KMS-11 (cell line): Measurements from ENCODE around the gene ITGB4.

Experiments used
- H2AFZ ChIP-seq: fragments of 200-600 bp; sonication (generic); 2 replicates; pipeline ENCODE4 v1.6.1; 2016; ENCODE audit warnings: antibody characterized with exemption, mixed run types, low read depth
- H3K27ac ChIP-seq: fragments of 200-600 bp; sonication (generic); 2 replicates; pipeline ENCODE4 v1.6.1; 2016; ENCODE audit warnings: mild to moderate bottlenecking, mixed run types
- H3K27me3 ChIP-seq: fragments of 200-600 bp; sonication (generic); 2 replicates; pipeline ENCODE4 v1.6.1; 2017; ENCODE audit warnings: mild to moderate bottlenecking, low read depth, mixed run types, moderate library complexity; ENCODE audit not compliant: insufficient read depth
- H3K36me3 ChIP-seq: fragments of 200-600 bp; sonication (generic); 2 replicates; pipeline ENCODE4 v1.6.1; 2017; ENCODE audit warnings: mild to moderate bottlenecking, mixed run types; ENCODE audit not compliant: insufficient read depth
- H3K4me1 ChIP-seq: fragments of 200-600 bp; sonication (generic); 2 replicates; pipeline ENCODE4 v1.6.1; 2016; ENCODE audit warnings: mild to moderate bottlenecking, low read depth, mixed run types; ENCODE audit not compliant: poor library complexity, severe bottlenecking
- H3K4me2 ChIP-seq: fragments of 200-600 bp; sonication (generic); 2 replicates; pipeline ENCODE4 v1.7.0; 2016; ENCODE audit warnings: mild to moderate bottlenecking, mixed run types
- H3K4me3 ChIP-seq: fragments of 200-600 bp; sonication (generic); IDR thresholded peaks from 2 replicates; pipeline ENCODE4 v1.6.1; 2017; ENCODE audit warnings: low read depth, low read length, mixed read lengths; ENCODE audit not compliant: insufficient read depth
- H3K79me2 ChIP-seq: fragments of 200-600 bp; sonication (generic); 2 replicates; pipeline ENCODE4 v1.6.1; 2016; ENCODE audit warnings: low read depth, mixed run types; ENCODE audit not compliant: insufficient read depth
- H3K9ac ChIP-seq: fragments of 200-600 bp; sonication (generic); 2 replicates; pipeline ENCODE4 v1.6.1; 2016; ENCODE audit warnings: mild to moderate bottlenecking, mixed run types
- H4K20me1 ChIP-seq: fragments of 200-600 bp; sonication (generic); 2 replicates; pipeline ENCODE4 v1.6.1; 2016; ENCODE audit warnings: mild to moderate bottlenecking, mixed run types; ENCODE audit not compliant: insufficient read depth
- CTCF ChIP-seq: fragments of 200-600 bp; sonication (generic); conservative IDR thresholded peaks from 2 replicates; pipeline ENCODE4 v1.6.1; 2017; ENCODE audit warnings: low read depth, mild to moderate bottlenecking, antibody characterized with exemption, low read length, moderate library complexity, mixed read lengths

Gene ITGB4

DNA sequence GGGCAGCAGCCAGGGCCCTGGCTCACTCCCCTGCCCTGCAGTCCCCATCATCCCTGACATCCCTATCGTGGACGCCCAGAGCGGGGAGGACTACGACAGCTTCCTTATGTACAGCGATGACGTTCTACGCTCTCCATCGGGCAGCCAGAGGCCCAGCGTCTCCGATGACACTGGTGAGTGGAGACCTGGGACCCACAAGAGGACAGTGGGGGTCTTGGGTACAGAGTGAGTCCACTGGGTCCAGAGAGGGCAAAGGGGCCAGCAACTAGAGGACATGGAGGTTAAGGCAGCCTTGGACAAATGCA is 31.1 kb downstream of the ITGB4 start:
- Histone ChIP-seq H3K27ac (no peak overlapping the region), H4K20me1 (no peaks in the 10 kb centered on the region), H2AFZ (no peak overlapping the region), H3K4me3 (no peak overlapping the region), H3K4me1 (peaks cover 28% of the 10 kb centered on the region), H3K9ac (no peak overlapping the region), H3K27me3 (peaks cover 11% of the 10 kb centered on the region), H3K36me3 (no peaks in the 10 kb centered on the region), H3K4me2 (no peak overlapping the region), H3K79me2 (no peaks in the 10 kb centered on the region)
- TF ChIP-seq CTCF = no peak

GRCh38 chr17:75752802-75753513 is 31.7 kb downstream of the ITGB4 start:
- peaks cover 11% of the 10 kb centered on the region for H3K27me3 ChIP-seq

DNA sequence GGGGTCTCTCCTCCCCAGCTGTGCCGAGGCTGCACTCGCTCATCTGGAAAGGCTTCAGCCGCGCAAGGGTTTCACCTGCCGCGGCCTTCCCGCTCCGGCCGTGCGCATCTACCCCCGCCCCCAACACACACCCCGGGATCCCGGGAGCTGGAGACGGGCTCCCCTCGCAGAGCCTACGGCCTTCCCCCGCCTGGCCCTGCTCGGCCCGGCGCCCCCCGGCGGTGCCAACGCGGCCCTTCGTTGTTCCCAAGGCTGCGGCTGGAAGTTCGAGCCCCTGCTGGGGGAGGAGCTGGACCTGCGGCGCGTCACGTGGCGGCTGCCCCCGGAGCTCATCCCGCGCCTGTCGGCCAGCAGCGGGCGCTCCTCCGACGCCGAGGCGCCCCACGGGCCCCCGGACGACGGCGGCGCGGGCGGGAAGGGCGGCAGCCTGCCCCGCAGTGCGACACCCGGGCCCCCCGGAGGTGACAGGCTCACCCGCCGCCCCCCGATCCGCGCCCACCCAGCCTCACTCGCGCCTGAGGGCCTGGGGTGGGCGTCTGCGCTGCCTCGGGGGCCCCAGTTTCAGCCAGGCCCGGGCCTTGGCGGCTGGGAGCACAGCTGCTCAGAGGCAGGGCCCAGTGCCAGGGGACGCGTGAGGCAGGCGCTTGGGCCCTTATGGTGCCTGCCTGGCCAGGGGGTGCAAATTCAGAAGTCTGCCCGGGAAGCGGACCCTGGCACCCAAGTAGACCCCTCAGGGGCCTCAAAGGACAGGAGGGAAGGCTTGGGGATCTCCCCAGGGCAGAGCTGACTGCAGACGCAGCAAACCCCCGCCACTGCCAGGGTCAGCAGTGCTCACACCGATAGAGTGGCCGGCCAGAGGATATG is 32.5 kb downstream of the ITGB4 start:
- no peak overlapping the region for H3K27ac ChIP-seq
- H3K79me2 ChIP-seq = no peaks in the 10 kb centered on the region
- peak overlapping the region; percentile 75 for H3K9ac ChIP-seq
- H4K20me1 ChIP-seq = no peaks in the 10 kb centered on the region
- peak overlapping the region; percentile 96 for H3K4me2 ChIP-seq
- peak; percentile 32; the same call in 1 of the 2 replicates for TF ChIP-seq CTCF
- peaks cover 11% of the 10 kb centered on the region for H3K27me3 ChIP-seq
- H3K36me3 ChIP-seq = no peaks in the 10 kb centered on the region
- H2AFZ ChIP-seq = peak overlapping the region; percentile 99
- no peak overlapping the region for H3K4me3 ChIP-seq
- peaks cover 28% of the 10 kb centered on the region for H3K4me1 ChIP-seq

More at GRCh38 chr17:75752802-75753513, 31.7 kb downstream of the ITGB4 start:
- Histone ChIP-seq H4K20me1 (no peaks in the 10 kb centered on the region), H3K27ac (no peak overlapping the region), H3K36me3 (no peaks in the 10 kb centered on the region), H3K4me2 (peak overlapping the region; percentile 96), H3K9ac (peak overlapping the region; percentile 75), H3K79me2 (no peaks in the 10 kb centered on the region), H3K4me3 (no peak overlapping the region), H3K4me1 (peaks cover 28% of the 10 kb centered on the region), H2AFZ (peak overlapping the region; percentile 99)
- TF ChIP-seq CTCF = no peak

DNA sequence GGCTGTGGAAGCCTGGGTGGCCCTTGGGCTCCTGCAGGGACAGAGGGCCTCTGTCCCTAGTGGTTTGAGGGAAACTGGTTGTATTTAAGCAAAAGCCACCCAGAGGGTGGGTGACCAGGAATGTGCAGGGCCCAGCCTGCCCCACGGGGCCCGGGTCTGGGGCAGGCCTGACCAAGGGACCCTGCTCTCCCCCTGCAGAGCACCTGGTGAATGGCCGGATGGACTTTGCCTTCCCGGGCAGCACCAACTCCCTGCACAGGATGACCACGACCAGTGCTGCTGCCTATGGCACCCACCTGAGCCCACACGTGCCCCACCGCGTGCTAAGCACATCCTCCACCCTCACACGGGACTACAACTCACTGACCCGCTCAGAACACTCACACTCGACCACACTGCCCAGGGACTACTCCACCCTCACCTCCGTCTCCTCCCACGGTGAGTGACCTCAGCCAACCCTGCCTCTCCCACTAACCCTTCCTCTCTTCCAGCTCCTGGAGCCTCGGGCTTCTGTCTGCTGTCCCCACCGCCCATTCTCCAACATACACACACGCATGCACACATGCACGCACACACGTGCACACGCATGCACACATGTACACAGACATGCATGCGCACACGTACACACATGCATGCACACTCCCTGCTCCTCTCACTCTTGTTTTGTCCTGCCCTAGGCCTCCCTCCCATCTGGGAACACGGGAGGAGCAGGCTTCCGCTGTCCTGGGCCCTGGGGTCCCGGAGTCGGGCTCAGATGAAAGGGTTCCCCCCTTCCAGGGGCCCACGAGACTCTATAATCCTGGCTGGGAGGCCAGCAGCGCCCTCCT is 33.3 kb downstream of the ITGB4 start:
- Histone ChIP-seq H3K36me3 (no peaks in the 10 kb centered on the region), H3K4me2 (peak overlapping the region; percentile 96), H4K20me1 (no peaks in the 10 kb centered on the region), H3K27me3 (peaks cover 11% of the 10 kb centered on the region), H3K27ac (no peak overlapping the region), H3K9ac (peak overlapping the region; percentile 75; the same call in 1 of the 2 replicates), H3K4me3 (no peak overlapping the region), H3K79me2 (no peaks in the 10 kb centered on the region), H2AFZ (peak overlapping the region; percentile 99; the same call in 1 of the 2 replicates), H3K4me1 (peaks cover 28% of the 10 kb centered on the region)
- TF ChIP-seq CTCF = 0 out of 2 replicates have a peak, but pooled peaks have one; percentile 1
